Measurements from ENCODE around the gene SH3GL1.

The SH3GL1 gene

GRCh38 chr19:4313847-4314490 is 86.4 kb downstream of the SH3GL1 start:
- FAIRE-seq, result no peak
